CD4-positive, alpha-beta T cell treated with Interleukin-6 at 100 ng/mL for 8 hours (primary cell): ENCODE measurements around the gene TMEM252.

Source experiments
- DNase-seq: peaks from one replicate; pipeline ENCODE4 v3.0.0-alpha.2; 2020; ENCODE audit warnings: mixed read lengths, low spot score

The TMEM252 gene

DNA sequence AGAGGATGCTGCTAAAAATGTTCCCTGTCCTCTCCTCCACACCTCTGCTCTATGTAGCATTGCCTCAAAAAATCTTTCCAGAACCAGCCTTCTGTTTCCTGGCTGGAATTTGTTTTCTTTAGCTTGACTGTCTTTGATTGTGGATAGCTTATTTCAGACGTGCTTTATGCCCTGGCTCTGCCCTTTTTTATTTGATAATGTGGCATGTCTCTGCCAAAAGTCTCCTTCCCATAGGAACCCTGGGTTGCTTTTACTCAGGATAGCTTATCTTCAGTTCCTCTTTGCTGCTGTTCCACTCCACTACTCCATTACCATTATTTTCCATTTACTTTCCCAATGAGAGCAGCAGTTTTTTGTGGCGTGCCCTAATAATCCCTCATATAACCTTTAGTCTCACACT is 885 bp upstream of the TMEM252 start:
- no peak for DNase-seq

DNA sequence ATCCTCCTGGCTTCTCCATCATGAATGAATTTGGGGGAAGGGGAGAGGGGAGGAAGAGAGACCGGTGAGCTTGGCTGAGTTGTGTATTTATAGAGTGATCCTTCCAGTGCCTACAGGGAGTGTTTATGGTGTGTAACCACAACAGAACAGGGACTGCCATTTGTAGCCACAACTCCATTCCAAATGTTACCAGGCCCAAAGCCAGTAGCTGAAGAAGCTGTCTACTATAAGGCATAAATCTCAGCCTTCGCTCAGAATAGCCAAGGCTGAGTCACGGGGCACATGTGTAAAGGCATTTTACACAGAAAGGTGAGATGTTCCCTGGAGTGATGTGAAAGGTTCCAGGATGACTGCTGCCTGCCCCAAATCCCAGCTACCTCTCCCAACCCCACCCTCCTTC is 2.5 kb downstream of the TMEM252 start:
- DNase-seq, result no peak

DNA sequence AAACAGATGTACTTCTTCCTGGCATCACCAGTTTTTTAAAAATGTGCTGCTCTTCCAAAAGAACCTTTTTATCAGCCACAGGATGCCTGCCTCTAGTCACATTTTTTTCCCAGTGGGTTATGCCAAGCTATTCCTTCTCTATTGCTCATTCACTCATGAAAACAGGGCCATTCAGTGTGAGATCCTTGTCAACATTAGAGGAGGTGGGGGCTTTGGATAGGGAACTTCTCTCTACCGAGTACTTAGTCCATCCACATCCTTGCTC is 3.1 kb downstream of the TMEM252 start:
- DNase-seq, result no peak

DNA sequence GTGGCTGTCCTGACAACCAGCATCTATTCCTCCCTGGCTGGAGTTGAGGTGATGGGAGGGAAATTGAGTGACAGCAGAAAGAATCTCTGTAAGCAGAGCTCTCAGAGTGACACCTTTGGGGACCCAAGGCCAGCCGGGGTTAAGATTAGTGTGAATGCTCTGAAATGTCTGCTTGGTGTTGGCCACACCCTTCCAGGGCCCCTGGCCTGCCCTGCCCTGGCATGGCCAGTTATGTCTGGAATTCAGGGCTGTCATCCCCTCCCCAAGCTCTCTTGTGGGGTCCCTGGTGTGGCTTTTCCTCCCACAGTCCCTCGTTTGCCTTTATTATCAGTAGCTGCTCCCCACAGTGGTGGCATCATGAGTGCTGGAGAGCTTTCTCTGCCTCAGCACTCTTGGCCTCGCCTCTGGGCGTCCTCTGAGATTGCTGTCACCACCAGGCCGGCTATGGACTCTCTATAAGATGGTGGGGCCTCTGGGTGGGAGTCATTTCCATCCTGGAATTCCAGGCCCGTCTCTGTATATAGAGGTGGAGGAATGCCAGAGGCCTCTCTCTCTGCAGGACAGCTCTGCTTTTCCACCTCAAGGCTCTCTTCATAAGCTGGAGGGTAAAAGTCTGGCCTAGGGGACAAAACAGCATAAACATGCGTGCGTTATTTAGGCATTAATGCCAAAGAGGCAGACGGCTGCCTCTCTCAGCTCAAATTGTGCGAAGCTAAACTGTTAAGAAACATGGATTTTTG is 3.6 kb downstream of the TMEM252 start:
- no peak for DNase-seq

DNA sequence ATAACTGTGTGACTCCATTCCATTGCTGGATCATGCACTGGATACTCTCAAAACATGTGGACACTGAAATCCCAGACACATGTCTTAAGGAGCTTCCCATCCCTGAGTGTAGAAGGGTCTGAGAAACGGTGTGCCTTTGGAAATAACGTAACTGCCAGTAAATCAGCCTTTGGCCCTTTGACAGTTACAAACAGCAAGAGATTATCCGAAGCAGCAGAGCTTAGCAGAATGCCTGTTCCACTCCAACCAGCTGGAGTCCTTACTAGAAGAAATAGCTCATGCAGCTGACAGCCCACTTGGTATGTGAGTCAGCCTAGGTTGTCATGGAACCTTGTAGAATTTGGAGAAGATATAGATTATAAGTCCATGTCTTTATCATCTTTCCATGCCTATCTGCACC is 7.0 kb downstream of the TMEM252 start:
- DNase-seq, result no peak

DNA sequence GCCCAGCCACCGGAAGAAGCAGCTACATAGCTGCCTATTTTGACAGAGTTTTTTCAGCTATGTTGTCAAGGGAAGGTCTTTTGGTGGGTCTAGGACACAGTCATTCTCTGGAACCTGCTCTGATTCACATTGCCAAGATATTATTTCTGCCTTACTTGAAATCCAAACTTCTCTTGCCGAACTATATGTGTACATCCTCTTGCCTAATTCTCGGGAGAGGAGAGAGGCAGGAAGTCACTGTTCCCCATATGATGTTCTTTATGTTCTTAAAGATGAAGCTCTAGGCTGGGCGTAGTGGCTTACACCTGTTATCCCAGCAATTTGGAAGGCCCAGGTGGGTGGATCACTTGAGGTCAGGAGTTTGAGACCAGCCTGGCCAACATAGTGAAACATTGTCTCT is 8.6 kb downstream of the TMEM252 start:
- no peak for DNase-seq

DNA sequence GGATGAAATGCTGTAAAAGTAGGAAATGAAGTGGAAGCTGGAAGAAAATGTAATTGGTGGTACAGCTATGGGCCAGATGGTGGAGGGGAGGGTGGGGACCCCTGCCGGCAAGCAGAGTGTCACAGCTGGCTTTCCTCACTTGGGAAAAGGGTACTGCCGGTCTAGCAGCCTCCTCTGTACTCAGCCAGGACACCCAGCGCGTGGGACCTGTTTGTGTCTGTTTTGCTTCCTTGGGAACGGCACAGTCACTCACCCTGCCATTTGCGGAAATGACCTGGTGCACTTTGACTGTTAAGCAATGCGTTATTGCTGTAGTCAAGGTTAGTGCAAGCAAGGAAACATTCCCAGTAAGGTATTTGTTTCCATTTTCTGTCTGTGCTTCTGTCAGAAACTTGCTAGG is 10.1 kb downstream of the TMEM252 start:
- DNase-seq, result no peak

DNA sequence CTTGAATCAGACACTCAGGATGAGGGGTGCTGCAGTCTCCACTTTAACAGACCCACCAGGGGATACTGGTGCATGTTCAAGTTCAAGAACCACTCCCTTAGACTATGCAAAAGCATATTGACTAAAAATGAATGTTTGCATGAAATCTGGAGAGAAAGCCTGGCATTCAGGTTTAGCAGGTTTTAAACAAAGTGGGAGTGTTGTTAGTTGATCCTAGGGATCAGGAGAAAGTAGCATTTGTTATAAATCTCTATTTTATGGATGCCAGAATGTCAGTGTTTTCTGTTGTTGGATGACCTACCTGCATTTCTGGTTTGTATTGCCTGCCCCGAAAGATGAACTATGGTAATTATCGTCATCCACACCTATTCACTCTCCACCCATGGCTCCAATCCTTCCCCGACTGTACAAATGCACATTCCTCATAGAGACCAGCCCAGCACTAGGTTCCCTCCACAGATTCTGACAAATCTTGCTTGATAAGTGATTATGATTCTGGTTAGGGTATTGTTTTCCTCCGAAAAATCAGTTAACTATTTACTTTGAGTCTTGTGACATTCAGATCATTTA is 17.2 kb downstream of the TMEM252 start:
- no peak for DNase-seq

DNA sequence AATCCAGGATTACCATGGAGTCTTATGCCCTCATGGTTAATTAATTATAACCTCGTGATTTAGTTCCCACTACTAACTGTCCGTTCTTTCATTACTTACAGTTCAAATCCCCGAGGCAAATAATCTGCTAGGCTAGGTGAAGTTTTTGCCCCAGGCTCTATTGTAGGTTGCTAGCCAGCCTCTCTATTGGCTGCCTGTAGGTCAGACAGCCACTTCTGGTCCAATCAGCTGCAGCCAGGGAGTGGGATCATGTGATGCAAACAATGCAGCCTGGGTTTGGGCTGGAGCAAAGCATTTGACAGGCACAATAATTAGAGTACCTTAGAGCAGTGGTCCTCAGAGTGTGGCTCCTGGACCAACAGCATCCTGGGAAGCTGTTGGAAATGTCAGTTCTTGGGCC is 17.7 kb downstream of the TMEM252 start:
- DNase-seq, result no peak

DNA sequence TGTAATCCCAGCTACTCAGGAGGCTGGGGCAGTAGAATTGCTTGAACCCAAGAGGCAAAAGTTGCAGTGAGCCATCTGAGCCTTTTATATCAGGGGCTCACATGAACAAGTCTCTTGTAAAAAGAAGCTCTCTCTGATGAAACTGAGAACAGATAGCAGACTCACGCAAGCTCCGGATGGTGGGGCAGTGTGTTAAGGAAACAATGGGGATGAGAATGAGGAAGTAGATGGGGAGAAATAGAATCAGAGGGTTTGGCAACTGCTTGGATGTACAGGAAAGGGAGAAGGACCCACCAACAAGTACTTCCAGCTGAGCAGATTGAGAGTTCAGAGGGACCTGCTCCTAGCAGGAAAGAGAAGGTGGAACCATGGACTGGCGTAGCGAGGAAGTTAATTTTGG is 18.6 kb downstream of the TMEM252 start:
- no peak for DNase-seq

DNA sequence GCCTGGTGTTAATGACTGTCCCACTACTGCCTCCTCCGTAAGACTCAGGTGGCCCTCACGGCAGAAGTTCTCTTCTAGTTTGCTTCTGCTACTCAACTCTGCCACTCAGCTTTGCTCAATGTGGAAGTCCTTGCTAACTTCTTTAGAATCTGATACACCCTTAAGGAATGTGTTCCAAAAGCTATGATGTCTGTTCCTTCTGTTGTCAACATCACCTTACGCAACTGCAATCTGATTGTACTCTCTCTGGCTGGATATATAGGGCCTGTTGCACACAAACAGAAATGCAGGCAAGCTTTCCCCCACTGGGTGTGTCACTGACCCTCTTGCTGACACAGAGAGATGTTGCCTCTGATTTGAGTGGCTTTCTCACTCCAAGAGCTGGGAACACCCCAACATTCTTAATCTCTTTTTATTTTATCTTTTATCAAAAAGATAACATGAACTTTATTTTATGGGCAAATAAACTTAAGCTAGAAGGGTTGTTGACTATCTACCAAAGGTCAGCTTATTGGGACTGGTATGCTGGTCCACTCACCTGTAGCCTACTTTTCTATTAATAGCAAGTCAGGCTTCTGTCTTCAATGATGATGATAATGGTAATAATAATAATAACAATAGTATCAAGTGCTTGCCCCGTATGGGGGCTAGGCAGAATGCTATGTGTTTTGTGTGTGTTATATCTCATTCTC is 25.2 kb downstream of the TMEM252 start:
- no peak for DNase-seq

DNA sequence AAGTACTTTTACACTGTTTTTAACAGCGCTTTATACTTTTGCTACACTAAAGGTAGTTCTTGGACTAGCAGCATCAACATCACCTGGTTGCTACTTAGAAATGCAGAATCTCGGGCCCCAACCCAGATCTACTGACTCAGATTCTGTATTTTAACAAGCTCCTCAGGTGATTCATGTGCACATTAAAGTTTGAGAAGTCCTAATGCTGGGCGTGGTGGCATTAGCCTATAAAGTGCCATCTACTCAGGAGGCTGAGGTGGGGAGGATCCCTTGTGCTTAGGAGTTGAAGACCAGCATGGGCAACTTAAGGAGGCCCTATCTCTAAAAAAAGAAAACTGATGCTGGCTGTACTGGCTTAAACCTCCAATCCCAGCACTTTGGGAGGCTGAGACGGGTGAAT is 26.7 kb downstream of the TMEM252 start:
- DNase-seq, result no peak

DNA sequence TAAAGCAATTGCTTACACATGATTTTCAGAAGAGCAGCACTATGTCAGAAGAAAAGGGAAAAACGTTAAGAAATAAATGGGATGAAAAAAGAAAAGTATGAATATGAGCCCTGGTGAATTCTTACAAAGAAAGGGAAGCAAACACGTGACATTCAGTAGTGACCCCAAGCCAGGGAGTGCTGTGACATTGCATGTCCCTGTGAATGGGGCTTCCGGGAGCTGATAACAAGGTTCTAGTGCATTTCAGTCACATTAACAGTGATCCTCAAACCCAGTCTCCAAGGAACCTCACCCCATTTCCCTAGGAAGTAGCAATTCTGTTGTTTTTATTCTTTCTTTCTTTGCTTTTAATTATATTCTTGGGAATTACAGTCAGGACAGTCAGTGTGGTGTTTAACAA is 27.3 kb downstream of the TMEM252 start:
- DNase-seq, result no peak

DNA sequence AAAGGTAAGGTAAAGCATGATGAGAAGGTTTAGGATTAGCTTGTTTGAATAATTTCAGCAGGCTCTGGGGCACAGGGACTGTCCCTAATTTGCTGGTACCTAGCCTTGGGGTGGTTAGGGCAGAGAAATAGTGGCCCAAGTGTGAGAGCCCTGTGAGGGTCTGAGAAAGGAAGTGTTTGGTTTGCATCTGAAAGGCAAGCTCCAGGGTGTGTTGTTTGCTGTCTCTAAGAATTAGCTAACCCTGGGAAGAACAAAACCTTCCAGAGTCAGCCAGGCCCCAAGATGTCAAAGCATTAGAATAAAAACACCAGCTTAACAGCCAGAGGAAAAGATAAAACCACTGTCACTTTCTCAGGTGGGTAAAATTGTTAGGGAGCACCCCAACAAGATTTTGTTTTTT is 31.0 kb downstream of the TMEM252 start:
- DNase-seq, result no peak

DNA sequence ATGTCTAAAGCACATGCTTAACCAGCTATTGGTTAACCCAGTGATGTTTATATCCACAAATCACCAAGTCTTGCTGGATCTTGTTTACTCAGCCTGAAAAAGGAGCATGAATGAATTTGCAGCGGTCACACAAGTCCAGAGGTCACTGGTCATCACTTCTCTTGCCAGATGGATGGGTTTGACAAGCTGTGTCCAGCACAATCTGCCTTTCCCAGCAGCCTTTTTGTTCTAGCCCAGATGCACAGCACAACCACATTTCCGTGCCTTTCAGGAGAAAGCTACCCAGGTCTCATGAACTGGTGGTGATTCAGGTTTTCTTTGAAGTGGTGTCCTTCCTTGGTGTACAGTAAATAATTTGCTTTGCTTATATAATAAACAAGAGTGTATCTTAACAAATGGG is 32.1 kb downstream of the TMEM252 start:
- DNase-seq, result no peak

DNA sequence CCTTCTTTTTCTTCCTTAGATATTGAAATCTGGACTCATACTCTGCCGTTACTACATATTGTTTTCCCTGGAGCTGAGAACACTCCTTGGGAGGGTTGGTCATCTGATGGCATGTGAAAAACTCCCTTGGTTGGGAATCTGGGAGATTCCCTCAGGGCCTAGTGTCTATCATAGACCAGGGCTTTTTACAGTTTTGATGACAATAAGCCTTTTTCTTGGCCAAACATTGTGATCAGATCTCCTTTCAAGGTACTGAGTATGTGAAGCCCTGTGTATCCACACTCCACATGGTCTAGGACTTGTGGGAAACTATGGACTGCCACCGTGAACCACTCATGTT is 32.9 kb downstream of the TMEM252 start:
- no peak for DNase-seq

DNA sequence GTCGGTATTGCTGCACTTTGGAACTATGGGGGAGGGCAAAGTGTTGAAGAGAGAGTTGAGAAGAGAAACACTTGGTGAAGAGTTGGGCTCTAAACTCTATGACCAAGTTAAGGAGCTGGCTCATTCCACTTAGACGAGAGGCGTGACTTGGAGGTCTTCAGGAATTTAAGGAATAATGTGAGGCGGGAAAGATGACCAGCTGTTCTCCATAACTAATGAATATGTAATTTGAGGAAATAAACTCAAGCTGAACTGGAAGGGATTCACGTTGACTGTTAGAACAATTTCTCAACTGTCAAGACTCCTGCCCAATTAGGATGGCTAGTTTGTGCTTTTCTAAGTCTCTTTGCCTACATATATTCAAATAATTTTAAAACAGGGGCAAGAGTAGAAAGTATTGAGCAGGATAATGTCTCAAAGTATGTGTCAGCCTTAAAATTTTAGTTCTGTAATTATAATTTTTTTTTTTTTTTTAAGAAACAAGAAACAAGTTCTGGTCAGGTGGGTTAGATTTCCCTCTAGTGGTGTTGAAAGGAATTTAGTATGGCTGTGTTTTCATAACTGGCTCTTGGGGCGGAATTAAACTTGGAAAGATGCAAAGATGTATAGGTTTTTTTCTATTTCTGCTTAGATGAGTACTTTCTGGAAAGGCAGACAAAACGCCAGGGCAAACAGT is 33.4 kb downstream of the TMEM252 start:
- no peak for DNase-seq

DNA sequence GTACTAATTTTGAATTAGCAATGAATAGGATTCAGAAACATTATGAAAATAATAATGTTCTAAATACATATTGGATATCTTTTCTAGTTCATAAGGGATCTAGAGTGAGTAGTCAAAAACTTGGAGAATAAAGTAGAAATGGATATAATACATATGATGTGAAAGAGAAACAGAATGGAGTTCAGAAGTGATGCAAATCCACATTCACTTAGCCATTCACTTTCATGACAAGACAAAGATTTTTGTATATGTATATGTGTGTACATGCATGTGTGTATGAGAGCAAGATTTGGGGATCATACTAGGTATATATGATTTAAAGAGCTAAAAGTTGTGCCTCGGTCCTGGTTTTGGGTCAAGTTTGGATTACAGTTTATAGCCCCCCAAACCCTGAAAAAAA is 34.1 kb downstream of the TMEM252 start:
- DNase-seq, result no peak

DNA sequence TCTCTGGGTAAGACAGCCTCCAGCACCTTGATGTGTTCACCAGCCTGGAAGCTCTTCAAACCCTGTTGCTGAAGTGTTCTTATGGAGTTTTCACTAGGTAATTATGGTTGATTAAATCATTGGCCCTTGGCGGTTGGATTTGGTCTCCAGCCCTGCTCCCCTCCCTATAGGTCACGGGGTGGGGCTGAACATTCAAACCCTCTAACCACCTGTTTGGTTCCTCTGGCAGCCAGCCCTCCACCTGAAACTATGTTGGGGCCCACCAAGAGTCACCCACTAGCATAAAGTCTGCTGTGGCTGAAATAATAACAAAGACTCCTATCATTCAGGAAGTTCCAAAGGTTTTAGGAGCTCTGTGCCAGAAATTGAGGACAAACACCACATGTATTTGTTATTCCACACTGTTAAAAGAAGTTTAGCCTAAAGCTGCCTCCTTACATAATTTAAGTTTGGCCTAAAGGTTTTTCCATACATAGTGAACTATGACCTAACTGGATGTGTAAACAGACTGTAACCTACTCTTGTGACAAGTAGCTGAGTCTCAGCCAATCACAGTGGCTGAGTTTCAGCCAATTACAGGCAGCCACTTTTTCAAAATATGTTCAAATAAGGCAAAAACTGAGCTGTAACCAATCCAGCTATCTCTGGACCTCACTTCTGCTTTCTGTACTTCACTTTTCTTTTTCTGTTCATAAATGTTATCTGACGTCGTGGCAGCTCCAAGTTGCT is 34.8 kb downstream of the TMEM252 start:
- no peak for DNase-seq

DNA sequence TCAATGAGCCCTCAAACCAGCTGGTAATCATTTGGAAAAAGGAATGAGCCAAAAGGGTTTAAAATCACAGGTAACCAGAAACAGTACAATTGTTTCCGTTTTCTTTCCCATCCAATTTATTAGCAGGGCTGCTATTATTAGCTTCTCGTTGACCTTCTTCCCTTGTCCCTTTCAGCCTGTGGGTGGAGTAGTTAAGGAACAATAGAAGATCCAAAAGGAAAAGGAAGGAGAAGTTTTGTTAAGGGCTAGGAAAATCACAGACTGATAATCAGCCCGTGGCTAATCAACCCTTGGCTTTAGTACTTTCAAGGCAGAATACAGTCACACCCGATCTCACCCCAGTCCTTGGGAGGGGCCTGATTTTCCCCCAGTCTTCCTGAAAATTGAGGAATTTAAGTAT is 38.4 kb downstream of the TMEM252 start:
- no peak for DNase-seq

DNA sequence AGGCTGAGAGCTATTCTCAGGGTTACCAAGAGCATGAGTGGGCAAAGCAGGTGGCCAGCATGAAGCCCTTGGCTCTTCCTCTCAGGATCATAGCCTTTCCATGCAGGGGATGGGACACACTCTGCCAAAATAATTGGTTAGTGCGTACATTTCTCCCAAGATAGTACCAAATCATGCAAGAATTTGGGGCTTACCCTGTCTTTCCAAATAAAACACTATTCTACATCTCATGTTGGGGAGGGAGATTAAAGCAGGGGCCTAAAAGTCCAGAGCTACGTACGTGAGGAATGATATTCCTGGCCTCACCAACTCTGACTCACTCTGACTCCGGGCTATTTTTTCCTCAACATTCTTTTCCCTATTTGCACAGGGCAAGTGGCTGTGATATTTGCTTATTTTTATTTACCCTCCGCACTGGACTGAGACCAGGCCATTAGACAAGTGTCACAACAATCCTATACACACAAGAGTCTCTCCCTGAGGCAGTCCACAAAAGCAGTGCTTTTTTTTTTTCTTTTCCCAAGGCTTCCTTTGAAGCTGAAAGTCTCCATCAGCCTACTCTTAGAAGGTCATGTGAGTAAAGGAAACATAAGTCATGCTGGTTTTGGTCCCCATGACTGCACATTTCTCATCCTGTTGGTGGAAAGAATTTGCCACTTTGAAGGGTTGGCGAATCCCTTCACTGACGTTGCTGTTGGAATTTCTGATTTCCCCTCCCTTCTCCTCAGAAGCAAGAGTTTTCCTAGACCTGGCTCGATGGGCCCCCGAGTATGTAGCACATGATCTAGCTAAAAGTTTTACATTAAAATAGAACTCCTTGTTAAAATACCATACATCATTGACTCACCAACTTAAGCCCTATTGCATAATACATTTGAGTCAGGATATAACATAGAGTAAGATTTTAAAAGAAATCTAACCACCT is 40.0 kb downstream of the TMEM252 start:
- DNase-seq, result no peak

DNA sequence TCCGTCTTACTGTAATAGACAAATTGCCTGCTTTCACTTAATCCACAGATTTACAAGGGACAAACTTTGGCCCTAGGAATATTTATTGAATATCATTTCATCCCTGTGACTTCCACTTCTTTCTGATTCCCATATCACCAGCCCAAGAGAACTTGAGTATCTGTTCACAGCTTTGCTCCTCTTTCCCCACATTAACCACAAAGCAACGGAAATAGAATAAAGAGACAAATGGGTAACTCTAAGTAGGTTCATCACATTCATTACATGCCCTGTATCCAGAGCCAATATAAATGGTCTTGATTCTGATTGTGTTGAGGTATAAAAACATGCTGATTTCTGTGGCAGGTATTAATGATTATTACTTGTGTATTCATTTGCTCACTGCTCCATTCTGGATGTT is 41.9 kb downstream of the TMEM252 start:
- DNase-seq, result no peak
